ENCODE data around the gene PXT1. TPM values are rescaled to one million over a fixed set of nuclear protein-coding genes. Genes with fewer than 3 reads are reported as not detected.

PXT1 gene
- total and polyA plus RNA-seq, 9 of the 15 experiments (the other 6 are each of a cell fraction or from before 2014, with no cell fraction given), result 0.09 to 0.11 (median 0.10) TPM; not detected in 5

DNA sequence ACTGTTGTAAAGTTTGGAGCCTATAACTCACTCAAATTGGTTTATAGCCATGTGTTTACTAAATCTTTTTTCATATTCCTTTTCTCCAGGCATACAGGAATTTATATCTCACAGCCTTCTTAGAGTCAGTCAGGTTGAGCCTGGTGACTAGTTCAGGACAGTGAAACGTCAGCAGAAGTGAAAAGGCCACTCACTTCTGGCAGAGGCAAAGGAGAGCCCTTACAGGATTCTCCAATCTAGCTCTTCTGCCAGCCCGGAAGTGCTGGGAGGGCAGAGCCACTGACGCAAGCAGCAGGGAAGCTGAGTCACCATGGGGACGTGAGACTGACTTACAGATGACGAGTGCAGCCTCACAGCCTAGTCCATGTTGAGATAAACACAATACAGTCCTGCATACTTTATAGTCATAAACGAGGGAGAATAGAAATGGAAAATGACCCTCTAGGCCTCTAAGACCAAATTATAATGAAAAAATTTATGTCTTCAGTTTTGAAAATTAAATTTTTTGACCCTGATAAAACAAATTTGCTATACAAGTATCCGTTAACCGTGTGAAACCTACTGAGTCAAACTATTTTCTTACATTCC, 1.3 kb downstream of the PXT1 start (continued):
- TF ChIP-seq, protein P1, sequence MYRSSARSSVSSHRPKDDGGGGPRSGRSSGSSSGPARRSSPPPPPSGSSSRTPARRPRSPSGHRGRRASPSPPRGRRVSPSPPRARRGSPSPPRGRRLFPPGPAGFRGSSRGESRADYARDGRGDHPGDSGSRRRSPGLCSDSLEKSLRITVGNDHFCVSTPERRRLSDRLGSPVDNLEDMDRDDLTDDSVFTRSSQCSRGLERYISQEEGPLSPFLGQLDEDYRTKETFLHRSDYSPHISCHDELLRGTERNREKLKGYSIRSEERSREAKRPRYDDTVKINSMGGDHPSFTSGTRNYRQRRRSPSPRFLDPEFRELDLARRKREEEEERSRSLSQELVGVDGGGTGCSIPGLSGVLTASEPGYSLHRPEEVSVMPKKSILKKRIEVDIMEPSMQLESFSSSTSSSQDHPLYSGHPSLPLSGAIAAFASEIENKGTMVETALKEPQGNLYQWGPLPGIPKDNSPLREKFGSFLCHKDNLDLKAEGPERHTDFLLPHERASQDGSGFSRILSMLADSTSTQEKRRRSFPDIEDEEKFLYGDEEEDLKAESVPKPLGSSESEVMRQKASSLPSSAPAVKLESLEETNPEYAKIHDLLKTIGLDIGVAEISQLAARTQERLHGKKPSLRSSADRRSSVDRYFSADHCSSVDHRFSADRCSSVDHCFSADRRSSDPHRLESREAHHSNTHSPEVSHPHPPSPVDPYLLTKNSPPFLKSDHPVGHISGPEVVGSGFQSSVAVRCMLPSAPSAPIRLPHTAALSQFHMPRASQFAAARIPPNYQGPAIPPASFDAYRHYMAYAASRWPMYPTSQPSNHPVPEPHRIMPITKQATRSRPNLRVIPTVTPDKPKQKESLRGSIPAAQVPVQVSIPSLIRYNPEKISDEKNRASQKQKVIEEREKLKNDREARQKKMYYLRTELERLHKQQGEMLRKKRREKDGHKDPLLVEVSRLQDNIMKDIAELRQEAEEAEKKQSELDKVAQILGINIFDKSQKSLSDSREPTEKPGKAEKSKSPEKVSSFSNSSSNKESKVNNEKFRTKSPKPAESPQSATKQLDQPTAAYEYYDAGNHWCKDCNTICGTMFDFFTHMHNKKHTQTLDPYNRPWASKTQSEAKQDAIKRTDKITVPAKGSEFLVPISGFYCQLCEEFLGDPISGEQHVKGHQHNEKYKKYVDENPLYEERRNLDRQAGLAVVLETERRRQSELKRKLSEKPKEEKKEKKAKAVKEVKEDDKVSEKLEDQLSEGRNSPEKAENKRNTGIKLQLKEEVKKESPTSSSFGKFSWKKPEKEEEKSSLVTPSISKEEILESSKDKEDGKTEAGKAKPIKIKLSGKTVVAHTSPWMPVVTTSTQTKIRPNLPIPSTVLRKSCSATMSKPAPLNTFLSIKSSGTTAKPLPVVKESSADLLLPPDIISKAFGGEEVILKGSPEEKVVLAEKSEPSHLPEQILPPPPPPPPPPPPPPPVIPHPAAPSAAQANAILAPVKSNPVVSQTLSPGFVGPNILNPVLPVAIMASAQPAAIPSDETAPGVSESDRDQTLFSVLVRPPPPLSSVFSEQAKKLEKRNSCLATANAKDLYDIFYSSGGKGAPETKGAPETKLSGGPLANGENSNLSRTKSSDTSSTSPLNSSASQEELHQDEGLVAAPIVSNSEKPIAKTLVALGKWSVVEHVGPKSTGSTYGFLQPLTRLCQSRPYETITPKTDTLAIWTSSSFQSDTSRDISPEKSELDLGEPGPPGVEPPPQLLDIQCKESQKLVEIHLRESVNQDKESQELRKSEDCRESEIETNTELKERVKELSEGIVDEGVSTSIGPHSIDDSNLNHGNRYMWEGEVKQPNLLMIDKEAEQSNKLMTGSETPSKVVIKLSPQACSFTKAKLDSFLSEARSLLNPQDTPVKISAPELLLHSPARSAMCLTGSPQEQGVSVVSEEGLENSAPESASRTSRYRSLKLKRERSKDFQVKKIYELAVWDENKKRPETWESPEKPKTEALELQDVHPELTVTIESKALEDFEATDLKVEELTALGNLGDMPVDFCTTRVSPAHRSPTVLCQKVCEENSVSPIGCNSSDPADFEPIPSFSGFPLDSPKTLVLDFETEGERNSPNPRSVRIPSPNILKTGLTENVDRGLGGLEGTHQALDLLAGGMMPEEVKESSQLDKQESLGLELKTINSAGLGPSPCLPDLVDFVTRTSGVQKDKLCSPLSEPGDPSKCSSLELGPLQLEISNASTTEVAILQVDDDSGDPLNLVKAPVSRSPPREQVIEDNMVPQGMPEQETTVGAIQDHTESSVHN (IDR thresholded peaks at IDR 0.05; ENCODE audit: borderline replicate concordance in 1 of 2, low read depth in 1 of 2), result peak in 1 of 2 experiments; percentile 87; a peak in 2 of 4 replicates
- TF ChIP-seq, protein P2, sequence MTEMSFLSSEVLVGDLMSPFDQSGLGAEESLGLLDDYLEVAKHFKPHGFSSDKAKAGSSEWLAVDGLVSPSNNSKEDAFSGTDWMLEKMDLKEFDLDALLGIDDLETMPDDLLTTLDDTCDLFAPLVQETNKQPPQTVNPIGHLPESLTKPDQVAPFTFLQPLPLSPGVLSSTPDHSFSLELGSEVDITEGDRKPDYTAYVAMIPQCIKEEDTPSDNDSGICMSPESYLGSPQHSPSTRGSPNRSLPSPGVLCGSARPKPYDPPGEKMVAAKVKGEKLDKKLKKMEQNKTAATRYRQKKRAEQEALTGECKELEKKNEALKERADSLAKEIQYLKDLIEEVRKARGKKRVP (CRISPR knock-in tag; IDR thresholded peaks at IDR 0.05), result no peak; the same call in none of the 2 replicates
- TF ChIP-seq ZFP30 (CRISPR knock-in tag; IDR thresholded peaks at IDR 0.05; ENCODE audit: borderline replicate concordance) (no peak; the same call in 1 of the 2 replicates), EP300 (IDR thresholded peaks at IDR 0.05; ENCODE audit: low read length) (peak; percentile 80), POLR2AphosphoS5 (IDR thresholded peaks at IDR 0.05; ENCODE audit: control insufficient read depth, insufficient read depth, low read depth, low read length) (peak; percentile 84), NFRKB (IDR thresholded peaks at IDR 0.05; ENCODE audit: low read depth) (peak; percentile 23), ZNF75A (CRISPR knock-in tag; IDR thresholded peaks at IDR 0.05) (no peak), MAFK (IDR thresholded peaks at IDR 0.05; ENCODE audit: low read length) (peak; percentile 92), TEAD1 (CRISPR knock-in tag; IDR thresholded peaks at IDR 0.05) (peak; percentile 5 to 53; a peak in 2 of 4 replicates), POLR2G (IDR thresholded peaks at IDR 0.05; ENCODE audit: low read depth, low read length) (peak; percentile 44; the same call in 1 of the 2 replicates)
- TF ChIP-seq, protein P3, sequence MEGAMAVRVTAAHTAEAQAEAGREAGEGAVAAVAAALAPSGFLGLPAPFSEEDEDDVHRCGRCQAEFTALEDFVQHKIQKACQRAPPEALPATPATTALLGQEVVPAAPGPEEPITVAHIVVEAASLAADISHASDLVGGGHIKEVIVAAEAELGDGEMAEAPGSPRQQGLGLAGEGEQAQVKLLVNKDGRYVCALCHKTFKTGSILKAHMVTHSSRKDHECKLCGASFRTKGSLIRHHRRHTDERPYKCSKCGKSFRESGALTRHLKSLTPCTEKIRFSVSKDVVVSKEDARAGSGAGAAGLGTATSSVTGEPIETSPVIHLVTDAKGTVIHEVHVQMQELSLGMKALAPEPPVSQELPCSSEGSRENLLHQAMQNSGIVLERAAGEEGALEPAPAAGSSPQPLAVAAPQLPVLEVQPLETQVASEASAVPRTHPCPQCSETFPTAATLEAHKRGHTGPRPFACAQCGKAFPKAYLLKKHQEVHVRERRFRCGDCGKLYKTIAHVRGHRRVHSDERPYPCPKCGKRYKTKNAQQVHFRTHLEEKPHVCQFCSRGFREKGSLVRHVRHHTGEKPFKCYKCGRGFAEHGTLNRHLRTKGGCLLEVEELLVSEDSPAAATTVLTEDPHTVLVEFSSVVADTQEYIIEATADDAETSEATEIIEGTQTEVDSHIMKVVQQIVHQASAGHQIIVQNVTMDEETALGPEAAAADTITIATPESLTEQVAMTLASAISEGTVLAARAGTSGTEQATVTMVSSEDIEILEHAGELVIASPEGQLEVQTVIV (CRISPR knock-in tag; IDR thresholded peaks at IDR 0.05; ENCODE audit: borderline replicate concordance), result no peak
- TF ChIP-seq, protein P4, sequence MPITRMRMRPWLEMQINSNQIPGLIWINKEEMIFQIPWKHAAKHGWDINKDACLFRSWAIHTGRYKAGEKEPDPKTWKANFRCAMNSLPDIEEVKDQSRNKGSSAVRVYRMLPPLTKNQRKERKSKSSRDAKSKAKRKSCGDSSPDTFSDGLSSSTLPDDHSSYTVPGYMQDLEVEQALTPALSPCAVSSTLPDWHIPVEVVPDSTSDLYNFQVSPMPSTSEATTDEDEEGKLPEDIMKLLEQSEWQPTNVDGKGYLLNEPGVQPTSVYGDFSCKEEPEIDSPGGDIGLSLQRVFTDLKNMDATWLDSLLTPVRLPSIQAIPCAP (CRISPR knock-in tag; IDR thresholded peaks at IDR 0.05; ENCODE audit: borderline replicate concordance), result no peak
